ENCODE data around the gene ODF2.
A peak's percentile ranks its signal among the peaks of the same experiment; 100 is the strongest.

The ODF2 gene

DNA sequence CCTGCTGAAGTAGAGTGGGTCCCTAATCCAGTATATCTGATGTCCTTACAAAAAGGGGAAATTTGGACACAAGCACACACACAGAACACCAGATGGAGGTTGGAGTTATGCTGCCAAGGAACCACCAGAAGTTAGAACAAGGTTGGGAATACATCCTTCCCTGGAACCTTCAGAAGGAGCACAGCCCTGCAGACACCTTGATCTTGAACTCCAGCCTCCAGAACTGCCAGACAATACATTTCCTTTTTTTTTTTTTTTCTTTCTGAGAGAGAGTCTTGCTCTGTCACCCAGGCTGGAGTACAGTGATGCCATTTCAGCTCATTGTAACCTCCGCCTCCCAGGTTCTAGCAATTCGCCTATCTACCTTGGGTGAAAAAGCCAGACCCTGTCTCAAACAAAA lies 7.1 kb upstream of the ODF2 start:
- DNase-seq = no peak
- Mint-ChIP-seq H3K9me3 (no peaks in the 10 kb centered on the region), H3K4me3 (no peak overlapping the region), H3K27ac (no peak overlapping the region), H3K36me3 (ENCODE audit: low read depth) (no peaks in the 10 kb centered on the region), H3K27me3 (ENCODE audit: low read depth, poor library complexity) (peaks cover 19% of the 10 kb centered on the region), H3K4me1 (no peaks in the 10 kb centered on the region)
- TF ChIP-seq CTCF (IDR thresholded peaks at IDR 0.05) = no peak

DNA sequence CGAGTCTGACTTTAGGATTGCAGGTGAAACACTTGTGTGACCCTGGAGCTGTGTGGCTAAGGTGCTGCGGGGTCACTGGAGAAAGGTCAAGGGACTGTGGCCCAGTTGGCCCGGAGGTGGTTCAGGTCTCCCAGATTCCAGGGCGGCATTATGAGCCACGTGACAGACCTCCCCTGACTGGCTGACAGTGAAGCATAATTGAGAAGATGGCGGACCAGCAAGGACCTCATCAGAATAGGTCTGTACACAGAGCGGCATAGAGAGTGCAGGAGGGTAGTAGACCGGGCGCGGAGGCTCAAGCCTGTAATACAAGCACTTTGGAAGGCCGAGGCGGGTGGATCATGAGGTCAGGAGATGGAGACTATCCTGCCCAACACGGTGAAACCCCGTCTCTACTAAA lies 815 bp upstream of the ODF2 start:
- Mint-ChIP-seq H3K4me1 (peaks cover 30% of the 10 kb centered on the region), H3K4me3 (peak overlapping the region; percentile 84), H3K9me3 (no peaks in the 10 kb centered on the region), H3K27me3 (ENCODE audit: low read depth, poor library complexity) (peaks cover 7% of the 10 kb centered on the region), H3K36me3 (ENCODE audit: low read depth) (peaks cover 10% of the 10 kb centered on the region), H3K27ac (no peak overlapping the region)
- TF ChIP-seq CTCF (IDR thresholded peaks at IDR 0.05) = no peak
- no peak for DNase-seq

GRCh38 chr9:128456613-128457061 lies 831 bp downstream of the ODF2 start:
- Mint-ChIP-seq H3K27me3 (ENCODE audit: low read depth, poor library complexity) (peaks cover 7% of the 10 kb centered on the region), H3K4me1 (peaks cover 30% of the 10 kb centered on the region), H3K27ac (peak overlapping the region; percentile 64), H3K9me3 (no peaks in the 10 kb centered on the region), H3K36me3 (ENCODE audit: low read depth) (peaks cover 26% of the 10 kb centered on the region), H3K4me3 (peak overlapping the region; percentile 88)
- TF ChIP-seq CTCF (IDR thresholded peaks at IDR 0.05) = no peak
- DNase-seq = peak; percentile 72

- Mint-ChIP-seq H3K4me3 (peak overlapping the region; percentile 88), H3K27ac (no peak overlapping the region), H3K27me3 (ENCODE audit: low read depth, poor library complexity) (peaks cover 7% of the 10 kb centered on the region), H3K9me3 (no peaks in the 10 kb centered on the region), H3K36me3 (ENCODE audit: low read depth) (peaks cover 32% of the 10 kb centered on the region), H3K4me1 (peaks cover 30% of the 10 kb centered on the region)
- peak; percentile 23 for DNase-seq
- TF ChIP-seq CTCF (IDR thresholded peaks at IDR 0.05) = no peak
Measured at GRCh38 chr9:128457207-128457606, 1.4 kb downstream of the ODF2 start.

DNA sequence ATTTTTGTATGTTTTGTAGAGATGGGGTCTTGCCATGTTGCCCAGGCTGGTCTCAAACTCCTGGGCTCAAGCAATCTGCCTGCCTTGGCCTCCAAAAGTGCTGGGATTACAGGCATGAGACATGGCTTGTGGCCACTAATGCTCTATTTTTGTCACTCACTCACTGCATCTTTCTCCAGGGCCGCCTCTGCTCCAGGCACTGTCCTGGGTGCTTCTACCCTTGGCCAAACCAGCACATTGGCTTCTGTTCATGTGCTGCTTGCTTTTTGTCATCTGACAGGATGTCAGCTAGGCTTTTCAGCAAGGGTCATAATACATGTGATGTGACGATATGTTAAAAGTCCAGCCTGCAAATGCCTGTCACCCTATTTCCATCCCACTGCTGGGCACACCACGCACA lies 3.2 kb downstream of the ODF2 start:
- H3K4me1 Mint-ChIP-seq = peaks cover 30% of the 10 kb centered on the region
- TF ChIP-seq CTCF (IDR thresholded peaks at IDR 0.05) = no peak
- peaks cover 46% of the 10 kb centered on the region for H3K36me3 Mint-ChIP-seq (ENCODE audit: low read depth)
- peaks cover 2% of the 10 kb centered on the region for H3K27me3 Mint-ChIP-seq (ENCODE audit: low read depth, poor library complexity)
- no peak for DNase-seq
- H3K4me3 Mint-ChIP-seq = no peak overlapping the region
- peak overlapping the region; percentile 54 for H3K27ac Mint-ChIP-seq
- H3K9me3 Mint-ChIP-seq = no peaks in the 10 kb centered on the region

DNA sequence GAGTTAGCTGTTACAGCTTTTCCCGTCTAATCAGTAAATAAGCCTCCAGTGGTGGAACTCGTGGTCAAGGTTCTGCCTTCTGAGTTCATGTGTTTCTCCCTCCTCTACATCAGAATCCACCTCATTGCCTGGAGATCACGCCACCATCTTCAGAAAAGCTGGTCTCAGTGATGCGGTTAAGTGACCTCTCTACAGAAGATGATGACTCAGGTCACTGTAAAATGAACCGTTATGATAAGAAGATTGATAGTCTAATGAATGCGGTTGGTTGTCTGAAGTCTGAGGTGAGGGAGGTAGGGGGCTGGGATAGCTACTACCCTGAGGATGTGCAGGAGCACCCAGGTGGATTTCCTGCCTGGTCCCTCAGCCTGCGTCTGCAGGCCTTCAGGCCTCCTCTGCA lies 13.3 kb downstream of the ODF2 start:
- H3K4me3 Mint-ChIP-seq = no peak overlapping the region
- peaks cover 16% of the 10 kb centered on the region for H3K4me1 Mint-ChIP-seq
- no peaks in the 10 kb centered on the region for H3K27me3 Mint-ChIP-seq (ENCODE audit: low read depth, poor library complexity)
- peaks cover 31% of the 10 kb centered on the region for H3K36me3 Mint-ChIP-seq (ENCODE audit: low read depth)
- TF ChIP-seq CTCF (IDR thresholded peaks at IDR 0.05) = no peak
- no peak for DNase-seq
- no peaks in the 10 kb centered on the region for H3K9me3 Mint-ChIP-seq
- no peak overlapping the region for H3K27ac Mint-ChIP-seq

All from nephron progenitor cell (in vitro differentiated cells).